Activated CD8-positive, alpha-beta memory T cell treated with anti-CD3 and anti-CD28 coated beads, Interleukin-2, amount 50 U/mL, for 24 hours (primary cell): Measurements from ENCODE around the gene LRCH1.

Source experiments
- DNase-seq: peaks from one replicate; pipeline ENCODE4 v3.0.0-alpha.2; 2020; ENCODE audit errors: extremely low read depth

LRCH1 gene

GRCh38 chr13:46665633-46666482 lies 112.9 kb downstream of the LRCH1 start:
- no peak for DNase-seq

GRCh38 chr13:46666727-46667456 lies 113.9 kb downstream of the LRCH1 start:
- no peak for DNase-seq

GRCh38 chr13:46667687-46668281 lies 114.8 kb downstream of the LRCH1 start:
- no peak for DNase-seq

GRCh38 chr13:46668302-46668720 lies 115.3 kb downstream of the LRCH1 start:
- no peak for DNase-seq

- no peak for DNase-seq
These were observed 116.1 kb downstream of the LRCH1 start for GRCh38 chr13:46668931-46669525.

GRCh38 chr13:46672338-46673090 lies 119.5 kb downstream of the LRCH1 start:
- no peak for DNase-seq

- DNase-seq: no peak
These were observed 122.0 kb downstream of the LRCH1 start for GRCh38 chr13:46675016-46675415.

- DNase-seq: no peak
These were observed 123.4 kb downstream of the LRCH1 start for GRCh38 chr13:46676378-46676725.

- DNase-seq: no peak
These were observed 126.6 kb downstream of the LRCH1 start for GRCh38 chr13:46679369-46680120.

GRCh38 chr13:46682015-46682414 lies 129.0 kb downstream of the LRCH1 start:
- DNase-seq: no peak

- no peak for DNase-seq
These were observed 129.7 kb downstream of the LRCH1 start for GRCh38 chr13:46682707-46683106.

GRCh38 chr13:46683676-46684260 lies 130.8 kb downstream of the LRCH1 start:
- DNase-seq: no peak

GRCh38 chr13:46684287-46685001 lies 131.5 kb downstream of the LRCH1 start:
- DNase-seq: no peak

GRCh38 chr13:46685006-46685730 lies 132.2 kb downstream of the LRCH1 start:
- DNase-seq: no peak

- DNase-seq: no peak
These were observed 133.2 kb downstream of the LRCH1 start for GRCh38 chr13:46686171-46686570.

GRCh38 chr13:46687810-46688209 lies 134.8 kb downstream of the LRCH1 start:
- DNase-seq: no peak

GRCh38 chr13:46688306-46688705 lies 135.3 kb downstream of the LRCH1 start:
- no peak for DNase-seq

- no peak for DNase-seq
These were observed 145.0 kb downstream of the LRCH1 start for GRCh38 chr13:46698014-46698413.

GRCh38 chr13:46698910-46699460 lies 146.0 kb downstream of the LRCH1 start:
- DNase-seq: no peak
